ENCODE measurements around the gene TP53TG5.

TP53TG5 gene

GRCh38 chr20:45419188-45420091 is 41.3 kb upstream of the TP53TG5 start:
- no peak overlapping the region for H3K4me3 ChIP-seq (ENCODE audit: low read depth, low read length)
- TF ChIP-seq, protein P1, sequence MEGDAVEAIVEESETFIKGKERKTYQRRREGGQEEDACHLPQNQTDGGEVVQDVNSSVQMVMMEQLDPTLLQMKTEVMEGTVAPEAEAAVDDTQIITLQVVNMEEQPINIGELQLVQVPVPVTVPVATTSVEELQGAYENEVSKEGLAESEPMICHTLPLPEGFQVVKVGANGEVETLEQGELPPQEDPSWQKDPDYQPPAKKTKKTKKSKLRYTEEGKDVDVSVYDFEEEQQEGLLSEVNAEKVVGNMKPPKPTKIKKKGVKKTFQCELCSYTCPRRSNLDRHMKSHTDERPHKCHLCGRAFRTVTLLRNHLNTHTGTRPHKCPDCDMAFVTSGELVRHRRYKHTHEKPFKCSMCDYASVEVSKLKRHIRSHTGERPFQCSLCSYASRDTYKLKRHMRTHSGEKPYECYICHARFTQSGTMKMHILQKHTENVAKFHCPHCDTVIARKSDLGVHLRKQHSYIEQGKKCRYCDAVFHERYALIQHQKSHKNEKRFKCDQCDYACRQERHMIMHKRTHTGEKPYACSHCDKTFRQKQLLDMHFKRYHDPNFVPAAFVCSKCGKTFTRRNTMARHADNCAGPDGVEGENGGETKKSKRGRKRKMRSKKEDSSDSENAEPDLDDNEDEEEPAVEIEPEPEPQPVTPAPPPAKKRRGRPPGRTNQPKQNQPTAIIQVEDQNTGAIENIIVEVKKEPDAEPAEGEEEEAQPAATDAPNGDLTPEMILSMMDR (IDR thresholded peaks at IDR 0.05; ENCODE audit: low read depth, low read length), result no peak

- H3K4me3 ChIP-seq (ENCODE audit: low read depth, low read length), result peak overlapping the region; percentile 81
- TF ChIP-seq, protein P1 (IDR thresholded peaks at IDR 0.05; ENCODE audit: low read depth, low read length), result no peak
Observed at GRCh38 chr20:45416917-45417316, 38.8 kb upstream of the TP53TG5 start.

DNA sequence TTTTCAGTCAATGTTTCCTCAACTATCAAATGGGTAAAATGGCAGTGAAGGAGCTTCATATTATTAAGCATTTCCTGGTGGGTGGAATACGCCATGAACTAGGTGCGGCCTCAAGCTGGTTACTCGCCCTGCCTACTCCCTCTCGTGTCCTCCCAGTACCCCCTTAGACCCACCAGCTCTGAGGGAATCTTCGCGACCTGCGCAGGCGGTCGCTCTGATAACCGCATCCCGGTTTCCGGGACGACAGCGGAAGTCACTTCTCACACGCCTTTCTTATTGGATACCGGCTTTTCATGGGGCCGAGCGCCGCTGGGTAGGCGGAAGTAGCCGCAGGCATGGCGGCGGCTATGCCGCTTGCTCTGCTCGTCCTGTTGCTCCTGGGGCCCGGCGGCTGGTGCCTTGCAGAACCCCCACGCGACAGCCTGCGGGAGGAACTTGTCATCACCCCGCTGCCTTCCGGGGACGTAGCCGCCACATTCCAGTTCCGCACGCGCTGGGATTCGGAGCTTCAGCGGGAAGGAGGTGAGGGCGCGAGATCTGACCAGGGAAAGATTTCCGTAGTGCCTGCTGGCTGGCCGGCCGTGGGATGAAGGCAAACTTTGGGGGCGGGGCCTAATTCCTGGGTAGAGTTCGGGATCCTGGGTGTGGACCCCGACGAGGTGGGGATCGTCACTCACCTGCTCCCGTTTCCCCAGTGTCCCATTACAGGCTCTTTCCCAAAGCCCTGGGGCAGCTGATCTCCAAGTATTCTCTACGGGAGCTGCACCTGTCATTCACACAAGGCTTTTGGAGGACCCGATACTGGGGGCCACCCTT is 37.9 kb upstream of the TP53TG5 start, which contains the start of gene PIGT:
PIGT (plus strand) TSS at position 320 of the 816 bp plus-strand sequence; CDS start at position 336, 16 bp downstream.
- H3K4me3 ChIP-seq (ENCODE audit: low read depth, low read length), result peak within 1 kb of the TSS; percentile 81
- TF ChIP-seq, protein P1 (IDR thresholded peaks at IDR 0.05; ENCODE audit: low read depth, low read length), result no peak

GRCh38 chr20:45413479-45413878 is 35.4 kb upstream of the TP53TG5 start:
- H3K4me3 ChIP-seq (ENCODE audit: low read depth, low read length), result no peak overlapping the region
- TF ChIP-seq, protein P1 (IDR thresholded peaks at IDR 0.05; ENCODE audit: low read depth, low read length), result no peak

DNA sequence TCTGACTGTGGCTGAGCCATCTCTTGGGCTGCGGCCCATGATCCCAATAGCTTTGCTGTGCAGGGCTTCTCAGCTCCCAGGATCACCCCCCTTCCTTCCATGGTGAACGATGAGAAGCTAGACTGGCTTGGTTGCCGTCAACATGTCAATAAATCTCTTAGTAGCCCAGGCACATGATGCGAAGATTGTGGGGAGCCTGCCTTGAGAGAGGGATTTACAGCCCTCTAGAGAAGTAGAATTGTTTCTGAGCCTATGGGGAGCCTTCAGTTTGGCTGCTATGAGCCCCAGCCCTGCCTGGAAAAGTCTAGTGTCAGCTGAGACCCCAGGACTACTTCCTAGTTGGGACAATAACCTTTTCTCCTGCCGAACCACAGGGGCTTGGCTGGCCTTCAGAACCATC is 34.5 kb upstream of the TP53TG5 start:
- no peak overlapping the region for H3K4me3 ChIP-seq (ENCODE audit: low read depth, low read length)
- TF ChIP-seq, protein P1 (IDR thresholded peaks at IDR 0.05; ENCODE audit: low read depth, low read length), result no peak

DNA sequence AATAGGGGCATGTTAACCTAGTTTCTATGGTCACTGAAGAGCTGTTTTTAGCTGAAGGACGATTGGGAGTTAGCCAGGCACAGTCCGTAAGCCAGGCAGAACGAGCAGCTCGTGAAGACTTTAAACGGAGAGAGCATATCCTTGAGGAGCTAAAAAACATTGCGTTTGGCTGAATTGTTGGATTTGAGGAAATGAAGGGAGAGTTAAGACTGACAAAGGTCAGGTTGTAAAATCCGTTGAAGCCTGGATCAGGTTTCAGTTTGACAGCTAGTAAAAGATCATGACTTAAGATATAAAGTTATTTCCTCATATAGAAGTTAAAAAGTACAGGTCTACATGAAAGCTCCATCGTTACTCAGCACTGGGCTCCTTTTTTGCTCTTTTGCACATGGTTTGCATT is 32.8 kb upstream of the TP53TG5 start:
- H3K4me3 ChIP-seq (ENCODE audit: low read depth, low read length), result no peak overlapping the region
- TF ChIP-seq, protein P1 (IDR thresholded peaks at IDR 0.05; ENCODE audit: low read depth, low read length), result no peak
